Common myeloid progenitor, CD34-positive (primary cell): ENCODE results near the gene SALL1.

Experiments used
- CTCF ChIA-PET: fragments of 350-600 bp; sonication (Branson Sonifier 250); formaldehyde crosslinking; loops from one replicate; lab custom pipeline; 2021; ENCODE audit warnings: antibody characterized with exemption; lab: Charles Lee
- POLR2A ChIA-PET: fragments of 350-600 bp; sonication (Branson Sonifier 250); formaldehyde crosslinking; loops from one replicate; lab custom pipeline; 2021; ENCODE audit warnings: antibody characterized with exemption; lab: Charles Lee
- DNase-seq, 3 donors: peaks; one replicate each; pipeline versions ENCODE4 v3.0.0 to v3.0.0-alpha.2; 2013
- H3K27ac ChIP-seq, 2 experiments: 1 replicate in 1 of 2; 2 replicates in 1 of 2; pipeline ENCODE4 v1.7.0; 2013; ENCODE audit warnings: inconsistent platforms in 2 of 2, low read length in 2 of 2, mild to moderate bottlenecking in 2 of 2, low read depth in 1 of 2, moderate library complexity in 1 of 2; ENCODE audit not compliant: severe bottlenecking in 2 of 2, insufficient read depth in 1 of 2, poor library complexity in 1 of 2
- H3K27me3 ChIP-seq, 5 experiments: replicated peaks in 2 of 5; 1 replicate in 3 of 5; 2 replicates in 2 of 5; pipeline versions ENCODE4 v1.6.1 to v1.7.0; 2013; ENCODE audit warnings: low read length in 4 of 5, mild to moderate bottlenecking in 2 of 5, moderate library complexity in 2 of 5, inconsistent platforms in 1 of 5; ENCODE audit not compliant: insufficient read depth in 5 of 5, control insufficient read depth in 4 of 5
- H3K36me3 ChIP-seq, 4 experiments: 1 replicate in 2 of 4; 2 replicates in 2 of 4; pipeline versions ENCODE4 v1.6.1 to v1.7.0; 2013; ENCODE audit warnings: low read length in 3 of 4, control low read depth in 1 of 4, mild to moderate bottlenecking in 1 of 4; ENCODE audit not compliant: control insufficient read depth in 4 of 4, insufficient read depth in 4 of 4
- H3K4me1 ChIP-seq, 4 experiments: 1 replicate in 3 of 4; 2 replicates in 1 of 4; pipeline versions ENCODE4 v1.6.1 to v1.7.1; 2013; ENCODE audit warnings: low read length in 3 of 4, mild to moderate bottlenecking in 3 of 4, control low read depth in 1 of 4, inconsistent platforms in 1 of 4, moderate library complexity in 1 of 4; ENCODE audit not compliant: control insufficient read depth in 4 of 4, insufficient read depth in 4 of 4; ENCODE audit errors: control extremely low read depth in 1 of 4
- H3K4me3 ChIP-seq, 7 experiments: 1 replicate in 4 of 7; 2 replicates in 3 of 7; pipeline versions ENCODE4 v1.5.1 to v1.7.0; 2013; ENCODE audit warnings: mild to moderate bottlenecking in 7 of 7, low read length in 6 of 7, moderate library complexity in 6 of 7, inconsistent platforms in 2 of 7, low read depth in 2 of 7, control low read depth in 1 of 7; ENCODE audit not compliant: insufficient read depth in 4 of 7, control insufficient read depth in 1 of 7; ENCODE audit errors: extremely low read depth in 1 of 7
- H3K9me3 ChIP-seq, 5 experiments: 1 replicate in 4 of 5; 2 replicates in 1 of 5; pipeline versions ENCODE4 v1.6.1 to v1.7.1; 2013; ENCODE audit warnings: low read length in 4 of 5, mild to moderate bottlenecking in 2 of 5, inconsistent platforms in 1 of 5, low read depth in 1 of 5, moderate library complexity in 1 of 5; ENCODE audit not compliant: control insufficient read depth in 4 of 5, insufficient read depth in 2 of 5; ENCODE audit errors: control extremely low read depth in 1 of 5
- WGBS: methylation state at CpG from one replicate; pipeline ENCODE4 v1.1.5; 2013; ENCODE audit not compliant: insufficient coverage; 5-methylcytosine and 5-hydroxymethylcytosine counted together

Gene SALL1

GRCh38 chr16:51133688-51134087 lies 17.4 kb downstream of the SALL1 start:
- no peak overlapping the region for H3K27ac ChIP-seq
- WGBS = 6% methylated on average over 6 of the region's 12 CpGs
- POLR2A ChIA-PET = no interaction called here
- no peak overlapping the region for H3K4me3 ChIP-seq
- CTCF ChIA-PET = no interaction called here
- H3K36me3 ChIP-seq = no peaks in the 10 kb centered on the region
- no peaks in the 10 kb centered on the region for H3K9me3 ChIP-seq
- peaks cover 0 to 4% (median 0%) of the 10 kb centered on the region in 4 experiments for H3K4me1 ChIP-seq
- peaks cover 0 to 80% (median 29%) of the 10 kb centered on the region in 5 experiments for H3K27me3 ChIP-seq
- DNase-seq = no peak

GRCh38 chr16:51133183-51133582 lies 17.9 kb downstream of the SALL1 start:
- ChIA-PET POLR2A (no interaction called here), CTCF (no interaction called here)
- DNase-seq = no peak
- no peak overlapping the region for H3K27ac ChIP-seq
- H3K9me3 ChIP-seq = no peaks in the 10 kb centered on the region
- 3% methylated on average over 3 of the region's 9 CpGs for WGBS
- no peaks in the 10 kb centered on the region for H3K36me3 ChIP-seq
- H3K4me1 ChIP-seq = peaks cover 0 to 4% (median 0%) of the 10 kb centered on the region in 4 experiments
- no peak overlapping the region for H3K4me3 ChIP-seq
- peaks cover 0 to 75% (median 29%) of the 10 kb centered on the region in 5 experiments for H3K27me3 ChIP-seq

GRCh38 chr16:51132490-51133115 lies 18.5 kb downstream of the SALL1 start:
- ChIA-PET CTCF (no interaction called here), POLR2A (no interaction called here)
- DNase-seq = no peak
- Histone ChIP-seq H3K36me3 (no peaks in the 10 kb centered on the region), H3K4me3 (no peak overlapping the region), H3K27me3 (peaks cover 0 to 71% (median 26%) of the 10 kb centered on the region in 5 experiments), H3K4me1 (peaks cover 0 to 4% (median 0%) of the 10 kb centered on the region in 4 experiments), H3K9me3 (no peaks in the 10 kb centered on the region), H3K27ac (no peak overlapping the region)
- WGBS = no CpG with 5 or more reads among the region's 6 CpGs

- peaks cover 0 to 4% (median 0%) of the 10 kb centered on the region in 4 experiments for H3K4me1 ChIP-seq
- POLR2A ChIA-PET = no interaction called here
- H3K4me3 ChIP-seq = no peak overlapping the region
- peaks cover 0 to 69% (median 24%) of the 10 kb centered on the region in 5 experiments for H3K27me3 ChIP-seq
- no peak overlapping the region for H3K27ac ChIP-seq
- H3K36me3 ChIP-seq = no peaks in the 10 kb centered on the region
- DNase-seq = no peak
- CTCF ChIA-PET = interaction anchor here (1.0 kb wide), 1 partner anchor 39 kb away, joined by 3 read pairs; no protein-coding TSS in a partner anchor
- WGBS = 92% methylated on average over 11 of the region's 11 CpGs
- H3K9me3 ChIP-seq = no peaks in the 10 kb centered on the region
These were observed 19.5 kb downstream of the SALL1 start for GRCh38 chr16:51131619-51132018.

GRCh38 chr16:51129105-51129504 lies 22.0 kb downstream of the SALL1 start:
- 65% methylated on average over 8 of the region's 8 CpGs for WGBS
- Histone ChIP-seq H3K4me3 (no peak overlapping the region), H3K27me3 (peaks cover 5 to 56% (median 11%) of the 10 kb centered on the region in 5 experiments), H3K27ac (no peak overlapping the region), H3K4me1 (no peaks in the 10 kb centered on the region), H3K9me3 (no peaks in the 10 kb centered on the region), H3K36me3 (no peaks in the 10 kb centered on the region)
- CTCF ChIA-PET = no interaction called here
- POLR2A ChIA-PET = no interaction called here
- DNase-seq = no peak

- POLR2A ChIA-PET = no interaction called here
- no peaks in the 10 kb centered on the region for H3K4me1 ChIP-seq
- no peaks in the 10 kb centered on the region for H3K9me3 ChIP-seq
- DNase-seq = no peak
- peaks cover 1 to 38% (median 9%) of the 10 kb centered on the region in 5 experiments for H3K27me3 ChIP-seq
- 100% methylated on average over 1 of the region's 5 CpGs for WGBS
- CTCF ChIA-PET = no interaction called here
- H3K36me3 ChIP-seq = no peaks in the 10 kb centered on the region
- no peak overlapping the region for H3K27ac ChIP-seq
- H3K4me3 ChIP-seq = no peak overlapping the region
These were observed 25.1 kb downstream of the SALL1 start for GRCh38 chr16:51125992-51126391.

- ChIA-PET POLR2A (no interaction called here), CTCF (no interaction called here)
- Histone ChIP-seq H3K9me3 (no peaks in the 10 kb centered on the region), H3K27ac (no peak overlapping the region), H3K4me3 (no peak overlapping the region), H3K36me3 (no peaks in the 10 kb centered on the region), H3K27me3 (peaks cover 1 to 40% (median 9%) of the 10 kb centered on the region in 5 experiments), H3K4me1 (no peaks in the 10 kb centered on the region)
- no peak for DNase-seq
- WGBS = 87% methylated on average over 3 of the region's 3 CpGs
These were observed 26.2 kb downstream of the SALL1 start for GRCh38 chr16:51124896-51125295.
